Neural cell (in vitro differentiated cells): ENCODE measurements around the gene ZC3H7B.

ENCODE experiments used
- EP300 ChIP-seq: fragments of 450-650 bp; conservative IDR thresholded peaks from 2 replicates; pipeline ENCODE4 v1.6.1; 2014; ENCODE audit warnings: antibody characterized with exemption, mild to moderate bottlenecking, moderate library complexity; ENCODE audit not compliant: poor library complexity, severe bottlenecking
- EZH2 ChIP-seq: fragments of 200-600, 300-800 bp; shearing (Covaris generic), sonication (generic); IDR thresholded peaks from 2 replicates; pipeline ENCODE4 v1.6.1; 2014; ENCODE audit warnings: antibody characterized with exemption, low read length, borderline replicate concordance, mild to moderate bottlenecking; ENCODE audit not compliant: insufficient read depth, poor library complexity, severe bottlenecking
- MXI1 ChIP-seq: fragments of 450-650 bp; conservative IDR thresholded peaks from 2 replicates; pipeline ENCODE4 v1.6.1; 2014; ENCODE audit warnings: antibody characterized with exemption, mild to moderate bottlenecking; ENCODE audit not compliant: poor library complexity, severe bottlenecking
- POLR2AphosphoS5 ChIP-seq: IDR thresholded peaks from 2 replicates; pipeline ENCODE4 v1.6.1; 2012
- SMC3 ChIP-seq: fragments of 450-650 bp; conservative IDR thresholded peaks from 2 replicates; pipeline ENCODE4 v1.6.1; 2014; ENCODE audit warnings: antibody characterized with exemption, mild to moderate bottlenecking, moderate library complexity; ENCODE audit not compliant: poor library complexity
- TF ChIP-seq, protein P1 (sequence below): fragments of 450-650 bp; IDR thresholded peaks from 2 replicates; pipeline ENCODE4 v1.5.1; 2014; ENCODE audit warnings: antibody characterized with exemption, mild to moderate bottlenecking, moderate library complexity; ENCODE audit not compliant: poor library complexity, severe bottlenecking
- TF ChIP-seq, protein P2 (sequence below): IDR thresholded peaks from 2 replicates; pipeline ENCODE4 v1.6.1; 2012; ENCODE audit warnings: borderline replicate concordance

DNA sequence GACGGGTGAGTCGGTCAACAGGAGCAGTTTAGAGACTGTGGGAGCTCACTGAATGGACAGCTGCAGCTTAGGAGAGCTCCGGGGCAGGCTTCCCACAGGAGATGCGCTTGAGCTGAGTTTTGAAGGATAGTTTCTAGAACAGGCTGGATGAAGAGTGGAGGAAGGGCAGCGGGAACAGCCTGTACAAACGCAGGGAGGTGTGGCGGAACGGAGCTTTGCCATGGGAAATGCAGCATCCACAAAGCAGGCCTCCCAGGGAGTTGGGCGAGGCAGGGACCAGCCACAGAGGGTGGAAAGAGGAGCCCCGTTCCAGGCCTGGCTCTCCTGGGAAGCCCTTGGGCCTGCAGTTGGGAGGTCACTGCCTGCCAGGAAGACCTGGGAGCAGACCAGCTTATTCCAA lies 53.7 kb downstream of the ZC3H7B start:
- TF ChIP-seq, protein P1, sequence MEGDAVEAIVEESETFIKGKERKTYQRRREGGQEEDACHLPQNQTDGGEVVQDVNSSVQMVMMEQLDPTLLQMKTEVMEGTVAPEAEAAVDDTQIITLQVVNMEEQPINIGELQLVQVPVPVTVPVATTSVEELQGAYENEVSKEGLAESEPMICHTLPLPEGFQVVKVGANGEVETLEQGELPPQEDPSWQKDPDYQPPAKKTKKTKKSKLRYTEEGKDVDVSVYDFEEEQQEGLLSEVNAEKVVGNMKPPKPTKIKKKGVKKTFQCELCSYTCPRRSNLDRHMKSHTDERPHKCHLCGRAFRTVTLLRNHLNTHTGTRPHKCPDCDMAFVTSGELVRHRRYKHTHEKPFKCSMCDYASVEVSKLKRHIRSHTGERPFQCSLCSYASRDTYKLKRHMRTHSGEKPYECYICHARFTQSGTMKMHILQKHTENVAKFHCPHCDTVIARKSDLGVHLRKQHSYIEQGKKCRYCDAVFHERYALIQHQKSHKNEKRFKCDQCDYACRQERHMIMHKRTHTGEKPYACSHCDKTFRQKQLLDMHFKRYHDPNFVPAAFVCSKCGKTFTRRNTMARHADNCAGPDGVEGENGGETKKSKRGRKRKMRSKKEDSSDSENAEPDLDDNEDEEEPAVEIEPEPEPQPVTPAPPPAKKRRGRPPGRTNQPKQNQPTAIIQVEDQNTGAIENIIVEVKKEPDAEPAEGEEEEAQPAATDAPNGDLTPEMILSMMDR: no peak
- TF ChIP-seq EP300 (no peak), POLR2AphosphoS5 (no peak), EZH2 (no peak), SMC3 (no peak), MXI1 (no peak)
- TF ChIP-seq, protein P2, sequence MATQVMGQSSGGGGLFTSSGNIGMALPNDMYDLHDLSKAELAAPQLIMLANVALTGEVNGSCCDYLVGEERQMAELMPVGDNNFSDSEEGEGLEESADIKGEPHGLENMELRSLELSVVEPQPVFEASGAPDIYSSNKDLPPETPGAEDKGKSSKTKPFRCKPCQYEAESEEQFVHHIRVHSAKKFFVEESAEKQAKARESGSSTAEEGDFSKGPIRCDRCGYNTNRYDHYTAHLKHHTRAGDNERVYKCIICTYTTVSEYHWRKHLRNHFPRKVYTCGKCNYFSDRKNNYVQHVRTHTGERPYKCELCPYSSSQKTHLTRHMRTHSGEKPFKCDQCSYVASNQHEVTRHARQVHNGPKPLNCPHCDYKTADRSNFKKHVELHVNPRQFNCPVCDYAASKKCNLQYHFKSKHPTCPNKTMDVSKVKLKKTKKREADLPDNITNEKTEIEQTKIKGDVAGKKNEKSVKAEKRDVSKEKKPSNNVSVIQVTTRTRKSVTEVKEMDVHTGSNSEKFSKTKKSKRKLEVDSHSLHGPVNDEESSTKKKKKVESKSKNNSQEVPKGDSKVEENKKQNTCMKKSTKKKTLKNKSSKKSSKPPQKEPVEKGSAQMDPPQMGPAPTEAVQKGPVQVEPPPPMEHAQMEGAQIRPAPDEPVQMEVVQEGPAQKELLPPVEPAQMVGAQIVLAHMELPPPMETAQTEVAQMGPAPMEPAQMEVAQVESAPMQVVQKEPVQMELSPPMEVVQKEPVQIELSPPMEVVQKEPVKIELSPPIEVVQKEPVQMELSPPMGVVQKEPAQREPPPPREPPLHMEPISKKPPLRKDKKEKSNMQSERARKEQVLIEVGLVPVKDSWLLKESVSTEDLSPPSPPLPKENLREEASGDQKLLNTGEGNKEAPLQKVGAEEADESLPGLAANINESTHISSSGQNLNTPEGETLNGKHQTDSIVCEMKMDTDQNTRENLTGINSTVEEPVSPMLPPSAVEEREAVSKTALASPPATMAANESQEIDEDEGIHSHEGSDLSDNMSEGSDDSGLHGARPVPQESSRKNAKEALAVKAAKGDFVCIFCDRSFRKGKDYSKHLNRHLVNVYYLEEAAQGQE: no peak
